Measurements from ENCODE around the gene TMEM198. TPM values are rescaled to one million over a fixed set of nuclear protein-coding genes. Genes with fewer than 3 reads are reported as not detected.
A peak's percentile ranks its signal among the peaks of the same experiment; 100 is the strongest.

Gene TMEM198
- total RNA-seq, 4 donors from 2014 or later = 0.56 to 1.9 (median 1.4) TPM

DNA sequence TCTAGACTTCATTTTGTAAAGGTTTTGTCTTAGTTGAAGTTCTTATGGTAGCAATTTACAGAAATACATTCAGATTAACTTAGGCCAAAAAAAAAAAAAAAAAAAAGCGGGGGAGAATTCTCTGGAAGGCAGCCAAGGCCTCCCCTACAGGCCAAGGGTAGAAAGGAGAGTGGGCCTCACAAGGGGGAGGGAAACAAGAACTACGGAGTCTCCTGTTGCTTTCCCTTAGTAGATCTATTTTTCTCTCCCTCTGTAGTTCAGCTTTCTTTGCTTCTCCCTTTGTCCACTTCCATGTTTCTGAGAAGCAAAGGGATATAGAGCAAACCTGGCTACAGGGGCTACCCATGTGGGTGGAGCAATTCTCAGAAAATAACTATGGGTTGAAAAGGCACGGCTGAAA, 51.4 kb downstream of the TMEM198 start:
- no peak overlapping the region for H3K27ac ChIP-seq
- 47% methylated on average over 3 of the region's 3 CpGs for WGBS
- H3K36me3 ChIP-seq = no peaks in the 10 kb centered on the region
- peaks cover 3% of the 10 kb centered on the region for H3K27me3 ChIP-seq
- no peak for DNase-seq (ENCODE audit: low spot score in 2 of 2)
- H3K4me1 ChIP-seq = peaks cover 15% of the 10 kb centered on the region
- no peak for TF ChIP-seq POLR2A (IDR thresholded peaks at IDR 0.05)
- TF ChIP-seq, protein P1, sequence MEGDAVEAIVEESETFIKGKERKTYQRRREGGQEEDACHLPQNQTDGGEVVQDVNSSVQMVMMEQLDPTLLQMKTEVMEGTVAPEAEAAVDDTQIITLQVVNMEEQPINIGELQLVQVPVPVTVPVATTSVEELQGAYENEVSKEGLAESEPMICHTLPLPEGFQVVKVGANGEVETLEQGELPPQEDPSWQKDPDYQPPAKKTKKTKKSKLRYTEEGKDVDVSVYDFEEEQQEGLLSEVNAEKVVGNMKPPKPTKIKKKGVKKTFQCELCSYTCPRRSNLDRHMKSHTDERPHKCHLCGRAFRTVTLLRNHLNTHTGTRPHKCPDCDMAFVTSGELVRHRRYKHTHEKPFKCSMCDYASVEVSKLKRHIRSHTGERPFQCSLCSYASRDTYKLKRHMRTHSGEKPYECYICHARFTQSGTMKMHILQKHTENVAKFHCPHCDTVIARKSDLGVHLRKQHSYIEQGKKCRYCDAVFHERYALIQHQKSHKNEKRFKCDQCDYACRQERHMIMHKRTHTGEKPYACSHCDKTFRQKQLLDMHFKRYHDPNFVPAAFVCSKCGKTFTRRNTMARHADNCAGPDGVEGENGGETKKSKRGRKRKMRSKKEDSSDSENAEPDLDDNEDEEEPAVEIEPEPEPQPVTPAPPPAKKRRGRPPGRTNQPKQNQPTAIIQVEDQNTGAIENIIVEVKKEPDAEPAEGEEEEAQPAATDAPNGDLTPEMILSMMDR (IDR thresholded peaks at IDR 0.05) = no peak
- TF ChIP-seq POLR2AphosphoS5 (IDR thresholded peaks at IDR 0.05) = no peak
- TF ChIP-seq EP300 (IDR thresholded peaks at IDR 0.05) = no peak
- no peaks in the 10 kb centered on the region for H3K9me3 ChIP-seq
- H3K4me3 ChIP-seq = no peak overlapping the region

DNA sequence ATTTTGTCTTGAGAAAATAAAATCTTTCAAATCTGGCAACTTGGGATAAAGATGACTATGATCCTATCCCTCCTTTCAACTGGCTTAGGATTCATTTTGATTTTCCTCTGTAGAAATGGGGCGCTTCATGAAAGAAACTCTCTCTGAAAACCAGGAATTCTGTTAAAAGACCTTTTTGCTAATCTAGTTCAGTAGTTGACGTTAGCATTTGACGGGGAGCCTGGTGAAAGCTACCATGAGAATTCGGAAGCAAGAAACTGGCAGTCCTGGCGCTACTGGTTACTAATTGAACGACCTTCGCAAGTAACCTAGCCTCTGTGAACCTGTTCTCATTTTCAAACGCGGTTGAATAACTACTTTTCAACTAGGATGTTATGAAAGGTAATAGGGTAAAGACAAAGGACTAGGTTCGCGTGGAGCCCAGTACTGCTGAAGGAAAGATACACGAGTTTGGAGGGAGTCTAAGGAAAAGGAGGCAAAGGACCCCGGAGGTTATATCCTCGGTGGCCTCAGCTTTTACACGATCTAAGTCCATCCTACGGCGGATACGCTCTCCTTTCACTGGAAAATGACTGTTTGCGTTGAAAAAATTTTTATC, 53.2 kb downstream of the TMEM198 start:
- peaks cover 11% of the 10 kb centered on the region for H3K36me3 ChIP-seq
- 7% methylated on average over 19 of the region's 19 CpGs for WGBS
- peak overlapping the region; percentile 65 for H3K27ac ChIP-seq
- TF ChIP-seq EP300 (IDR thresholded peaks at IDR 0.05) = no peak
- no peak for TF ChIP-seq POLR2A (IDR thresholded peaks at IDR 0.05)
- TF ChIP-seq, protein P1 (IDR thresholded peaks at IDR 0.05) = no peak
- no peak for TF ChIP-seq POLR2AphosphoS5 (IDR thresholded peaks at IDR 0.05)
- no peaks in the 10 kb centered on the region for H3K27me3 ChIP-seq
- peak overlapping the region; percentile 58 for H3K4me3 ChIP-seq
- DNase-seq (ENCODE audit: low spot score in 2 of 2) = no peak
- no peaks in the 10 kb centered on the region for H3K9me3 ChIP-seq
- H3K4me1 ChIP-seq = peaks cover 15% of the 10 kb centered on the region

DNA sequence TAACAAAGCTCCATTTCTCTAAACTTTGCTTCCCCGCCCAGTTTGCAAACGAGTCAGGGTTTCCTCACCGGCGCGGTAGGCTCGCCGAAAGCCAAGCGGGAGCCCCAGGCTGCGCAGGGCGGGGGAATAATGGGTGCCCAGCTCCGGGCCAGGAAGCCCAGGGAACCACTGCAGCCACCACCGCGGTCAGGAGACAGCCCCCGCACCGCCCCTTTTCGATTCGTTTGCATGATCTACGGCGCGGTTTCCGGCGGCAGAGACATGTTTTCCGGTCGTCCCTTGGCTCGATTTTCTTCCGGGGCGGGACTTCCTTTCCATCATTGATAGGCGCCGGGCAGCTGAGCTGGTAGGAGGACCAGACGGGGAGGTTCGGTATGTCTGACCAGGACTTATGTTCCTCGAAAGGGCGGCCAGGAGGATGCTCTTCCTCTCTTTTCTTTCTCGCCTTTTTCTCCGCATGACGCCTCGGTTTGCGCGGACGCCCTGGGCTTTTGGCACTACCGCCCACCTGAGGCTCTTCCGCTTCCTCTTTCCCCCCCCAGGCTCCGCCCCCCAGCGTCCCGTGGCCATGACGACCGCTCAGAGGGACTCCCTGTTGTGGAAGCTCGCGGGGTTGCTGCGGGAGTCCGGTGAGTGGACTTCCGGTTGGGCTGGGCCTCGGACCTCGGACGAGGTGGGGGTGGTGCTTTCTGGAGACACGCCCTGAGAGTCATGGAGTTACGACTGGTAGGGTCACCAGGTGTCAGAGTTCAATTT, 53.9 kb downstream of the TMEM198 start, which contains the start of gene STK11IP:
Gene STK11IP (plus strand): TSS at position 306 of the 756 bp plus-strand sequence. CDS start 263 bp downstream, at position 569.
- peaks cover 15% of the 10 kb centered on the region for H3K4me1 ChIP-seq
- no peaks in the 10 kb centered on the region for H3K27me3 ChIP-seq
- under 1% methylated on average over 49 of the region's 57 CpGs for WGBS
- no peaks in the 10 kb centered on the region for H3K9me3 ChIP-seq
- H3K27ac ChIP-seq = peak within 1 kb of the TSS; percentile 65
- H3K36me3 ChIP-seq = peaks cover 17% of the 10 kb centered on the region
- H3K4me3 ChIP-seq = peak within 1 kb of the TSS; percentile 58
- peak in 1 of 2 donors; percentile 37 for TF ChIP-seq POLR2A (IDR thresholded peaks at IDR 0.05)
- TF ChIP-seq POLR2AphosphoS5 (IDR thresholded peaks at IDR 0.05) = peak in 2 of 3 donors; percentile 39 to 54
- no peak for TF ChIP-seq EP300 (IDR thresholded peaks at IDR 0.05)
- peak; percentile 98 for DNase-seq (ENCODE audit: low spot score in 2 of 2)

DNA sequence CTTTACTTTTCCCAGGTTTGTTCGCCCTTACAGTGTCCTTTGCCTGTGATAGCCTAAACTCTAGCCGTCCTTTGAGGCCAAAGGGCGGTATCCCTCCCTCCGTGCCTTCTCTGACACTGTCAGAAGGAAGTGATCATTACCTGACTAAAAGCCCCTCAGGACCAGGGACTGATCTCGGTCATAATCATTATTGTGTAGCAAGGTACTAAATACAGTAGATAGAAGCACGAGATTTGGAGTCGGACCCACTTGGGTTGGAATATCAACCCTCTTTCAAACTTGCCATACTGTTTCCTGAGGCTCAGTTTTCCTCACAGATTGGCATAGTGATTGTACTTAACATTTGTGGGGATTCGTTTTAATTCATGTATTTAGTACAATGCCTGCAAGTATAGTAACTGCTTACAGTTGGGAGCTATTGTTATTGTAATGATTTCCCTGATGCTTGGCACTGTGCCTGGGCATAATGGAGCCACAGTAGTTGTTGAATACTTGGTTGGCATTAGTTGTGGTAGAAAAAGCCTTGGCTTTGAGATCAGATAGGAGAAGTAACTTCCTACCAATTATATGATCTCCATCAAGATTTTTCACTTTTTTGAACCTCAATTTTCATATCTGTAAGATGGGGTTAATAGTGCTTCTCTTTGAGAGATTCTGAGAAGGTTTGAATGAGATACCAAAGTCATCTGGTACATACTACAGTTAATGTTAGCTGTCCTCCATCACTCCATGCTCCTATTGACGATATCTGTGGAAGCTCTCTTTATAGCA, 54.7 kb downstream of the TMEM198 start:
- Histone ChIP-seq H3K4me3 (peak overlapping the region; percentile 58), H3K4me1 (peaks cover 15% of the 10 kb centered on the region), H3K27ac (peak overlapping the region; percentile 65), H3K9me3 (no peaks in the 10 kb centered on the region), H3K27me3 (no peaks in the 10 kb centered on the region), H3K36me3 (peaks cover 24% of the 10 kb centered on the region)
- DNase-seq (ENCODE audit: low spot score in 2 of 2) = no peak
- WGBS = 20% methylated on average over 9 of the region's 9 CpGs
- TF ChIP-seq, protein P1 (IDR thresholded peaks at IDR 0.05) = no peak
- no peak for TF ChIP-seq POLR2A (IDR thresholded peaks at IDR 0.05)
- no peak for TF ChIP-seq POLR2AphosphoS5 (IDR thresholded peaks at IDR 0.05)
- TF ChIP-seq EP300 (IDR thresholded peaks at IDR 0.05) = no peak

Other genes with a start within 250 kb of the TMEM198 start
- not detected for gene PTPRN, start 234.6 kb upstream of the TMEM198 start, total RNA-seq
- not detected for gene RESP18, start 211.3 kb upstream of the TMEM198 start, total RNA-seq
- gene DNPEP, start 156.1 kb upstream of the TMEM198 start, total RNA-seq = 100 to 1,000 TPM in 1 of 4 donors, 10 to 100 TPM in 3; 66.6 to 104 (median 70.5) TPM
- 100 to 1,000 TPM in 1 of 4 donors, 10 to 100 TPM in 3; 11.4 to 100 (median 35.6) TPM for gene DES, start 125.7 kb upstream of the TMEM198 start, total RNA-seq
- gene SPEG, start 109.2 kb upstream of the TMEM198 start, total RNA-seq = 10 to 100 TPM in 1 of 4 donors, 1 to 10 TPM in 3; 6.5 to 17.2 (median 6.7) TPM
- gene GMPPA, start 45.1 kb upstream of the TMEM198 start, total RNA-seq = 10 to 100 TPM; 18.3 to 31.3 (median 22.3) TPM
- gene ASIC4, start 29.5 kb upstream of the TMEM198 start, total RNA-seq = not detected
- gene CHPF, start 219 bp upstream of the TMEM198 start, total RNA-seq = 10 to 100 TPM; 28.8 to 62.1 (median 49.3) TPM
- 10 to 100 TPM; 33.2 to 75.7 (median 43.7) TPM for gene OBSL1, start 27.5 kb downstream of the TMEM198 start, total RNA-seq
- 1 to 10 TPM in 2 of 4 donors, under 1 TPM in 1, not detected in 1; 0.34 to 3.5 (median 1.5) TPM for gene INHA, start 28.3 kb downstream of the TMEM198 start, total RNA-seq
- gene STK11IP, start 53.8 kb downstream of the TMEM198 start, total RNA-seq = 10 to 100 TPM; 25.3 to 68.0 (median 29.2) TPM
- 1 to 10 TPM in 3 of 4 donors, under 1 TPM in 1; 0.48 to 3.2 (median 2.1) TPM for gene SLC4A3, start 83.6 kb downstream of the TMEM198 start, total RNA-seq